Measurements from ENCODE around the gene CAV2. TPM values are rescaled to one million over a fixed set of nuclear protein-coding genes. Genes with fewer than 3 reads are reported as not detected.

Gene CAV2
- total RNA-seq, 1 donor from 2014 or later, result 150 TPM

DNA sequence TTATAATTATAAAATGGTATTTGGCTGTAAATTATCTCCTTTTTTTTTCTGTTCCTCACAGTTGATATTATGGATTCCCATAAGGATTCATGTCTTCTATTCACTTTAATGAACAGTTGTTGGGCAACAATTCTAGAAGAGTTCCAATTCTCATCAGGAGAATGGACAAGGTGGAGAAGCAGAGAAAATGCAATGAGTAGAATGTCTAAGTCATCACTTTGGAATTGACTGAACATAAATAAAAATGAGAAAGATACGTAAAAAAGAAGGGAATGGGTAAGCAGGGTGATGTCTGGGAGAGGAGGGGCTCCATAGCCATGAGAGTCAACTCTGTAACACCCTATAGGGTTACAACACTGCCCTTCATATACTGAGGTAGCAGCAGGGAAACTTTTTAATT, 1.8 kb upstream of the CAV2 start:
- peaks cover 1% of the 10 kb centered on the region for H3K36me3 ChIP-seq (ENCODE audit: control insufficient read depth, insufficient read depth, low read length)
- TF ChIP-seq, protein P1, sequence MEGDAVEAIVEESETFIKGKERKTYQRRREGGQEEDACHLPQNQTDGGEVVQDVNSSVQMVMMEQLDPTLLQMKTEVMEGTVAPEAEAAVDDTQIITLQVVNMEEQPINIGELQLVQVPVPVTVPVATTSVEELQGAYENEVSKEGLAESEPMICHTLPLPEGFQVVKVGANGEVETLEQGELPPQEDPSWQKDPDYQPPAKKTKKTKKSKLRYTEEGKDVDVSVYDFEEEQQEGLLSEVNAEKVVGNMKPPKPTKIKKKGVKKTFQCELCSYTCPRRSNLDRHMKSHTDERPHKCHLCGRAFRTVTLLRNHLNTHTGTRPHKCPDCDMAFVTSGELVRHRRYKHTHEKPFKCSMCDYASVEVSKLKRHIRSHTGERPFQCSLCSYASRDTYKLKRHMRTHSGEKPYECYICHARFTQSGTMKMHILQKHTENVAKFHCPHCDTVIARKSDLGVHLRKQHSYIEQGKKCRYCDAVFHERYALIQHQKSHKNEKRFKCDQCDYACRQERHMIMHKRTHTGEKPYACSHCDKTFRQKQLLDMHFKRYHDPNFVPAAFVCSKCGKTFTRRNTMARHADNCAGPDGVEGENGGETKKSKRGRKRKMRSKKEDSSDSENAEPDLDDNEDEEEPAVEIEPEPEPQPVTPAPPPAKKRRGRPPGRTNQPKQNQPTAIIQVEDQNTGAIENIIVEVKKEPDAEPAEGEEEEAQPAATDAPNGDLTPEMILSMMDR (IDR thresholded peaks at IDR 0.05; ENCODE audit: insufficient read depth, low read length, severe bottlenecking), result no peak
- FAIRE-seq, result no peak
- DNase-seq (ENCODE audit: low read depth), result no peak
- H3K27me3 ChIP-seq (ENCODE audit: control insufficient read depth, insufficient read depth, low read length), result no peaks in the 10 kb centered on the region
- no peak overlapping the region for H3K4me3 ChIP-seq (ENCODE audit: low read depth, low read length)

GRCh38 chr7:116500078-116500853, 728 bp downstream of the CAV2 start:
- peak overlapping the region; percentile 93 for H3K4me3 ChIP-seq (ENCODE audit: low read depth, low read length)
- FAIRE-seq, result no peak
- DNase-seq (ENCODE audit: low read depth), result peak; percentile 91
- no peaks in the 10 kb centered on the region for H3K27me3 ChIP-seq (ENCODE audit: control insufficient read depth, insufficient read depth, low read length)
- TF ChIP-seq, protein P1 (IDR thresholded peaks at IDR 0.05; ENCODE audit: insufficient read depth, low read length, severe bottlenecking), result no peak
- H3K36me3 ChIP-seq (ENCODE audit: control insufficient read depth, insufficient read depth, low read length), result peaks cover 2% of the 10 kb centered on the region

- DNase-seq (ENCODE audit: low read depth) (peak; percentile 69), FAIRE-seq (no peak)
- TF ChIP-seq, protein P1 (IDR thresholded peaks at IDR 0.05; ENCODE audit: insufficient read depth, low read length, severe bottlenecking), result no peak
- Histone ChIP-seq H3K4me3 (ENCODE audit: low read depth, low read length) (peak overlapping the region; percentile 93), H3K27me3 (ENCODE audit: control insufficient read depth, insufficient read depth, low read length) (no peaks in the 10 kb centered on the region), H3K36me3 (ENCODE audit: control insufficient read depth, insufficient read depth, low read length) (peaks cover 4% of the 10 kb centered on the region)
Observed at GRCh38 chr7:116501425-116502167, 2.1 kb downstream of the CAV2 start.

- Histone ChIP-seq H3K27me3 (ENCODE audit: control insufficient read depth, insufficient read depth, low read length) (no peaks in the 10 kb centered on the region), H3K4me3 (ENCODE audit: low read depth, low read length) (no peak overlapping the region), H3K36me3 (ENCODE audit: control insufficient read depth, insufficient read depth, low read length) (peaks cover 4% of the 10 kb centered on the region)
- DNase-seq (ENCODE audit: low read depth), result no peak
- no peak for FAIRE-seq
- TF ChIP-seq, protein P1 (IDR thresholded peaks at IDR 0.05; ENCODE audit: insufficient read depth, low read length, severe bottlenecking), result no peak
Observed at GRCh38 chr7:116502201-116503096, 2.9 kb downstream of the CAV2 start.

GRCh38 chr7:116503835-116504234, 4.3 kb downstream of the CAV2 start:
- H3K27me3 ChIP-seq (ENCODE audit: control insufficient read depth, insufficient read depth, low read length), result no peaks in the 10 kb centered on the region
- H3K4me3 ChIP-seq (ENCODE audit: low read depth, low read length), result no peak overlapping the region
- no peak for FAIRE-seq
- no peak for DNase-seq (ENCODE audit: low read depth)
- TF ChIP-seq, protein P1 (IDR thresholded peaks at IDR 0.05; ENCODE audit: insufficient read depth, low read length, severe bottlenecking), result no peak
- peaks cover 4% of the 10 kb centered on the region for H3K36me3 ChIP-seq (ENCODE audit: control insufficient read depth, insufficient read depth, low read length)
